ENCODE results near the gene IFNA4.
"Not testable (repeated sequence)": the region's sequence is repeated elsewhere in the genome, so short reads cannot be mapped to it uniquely, and the experiment has no call there.

Gene IFNA4

GRCh38 chr9:21210782-21211181 lies 23.4 kb upstream of the IFNA4 start:
- not testable (repeated sequence) for H4K20me1 ChIP-seq (ENCODE audit: insufficient read depth, low read length); H3K27me3 ChIP-seq (replicated peaks; ENCODE audit: insufficient read depth, low read length); H3K27ac ChIP-seq (ENCODE audit: low read length); H3K4me2 ChIP-seq (ENCODE audit: low read depth, low read length); DNase-seq; H3F3A ChIP-seq (ENCODE audit: insufficient read depth, low read length); H3K36me3 ChIP-seq (replicated peaks; ENCODE audit: insufficient read depth, low read length); H3K9me2 ChIP-seq (replicated peaks; ENCODE audit: insufficient read depth, low read length); H3K4me3 ChIP-seq (ENCODE audit: low read length); H3K9me3 ChIP-seq (replicated peaks; ENCODE audit: insufficient read depth, low read length); H3K9ac ChIP-seq (ENCODE audit: low read length); H3K4me1 ChIP-seq (ENCODE audit: low read length); H3K79me2 ChIP-seq (ENCODE audit: low read length); H2AFZ ChIP-seq (ENCODE audit: low read length)

GRCh38 chr9:21210311-21210710 lies 22.9 kb upstream of the IFNA4 start:
- H3K36me3 ChIP-seq (replicated peaks; ENCODE audit: insufficient read depth, low read length) = no peaks in the 10 kb centered on the region
- H3K27me3 ChIP-seq (replicated peaks; ENCODE audit: insufficient read depth, low read length) = no peaks in the 10 kb centered on the region
- TF ChIP-seq EZH2phosphoT487 (IDR thresholded peaks at IDR 0.05; ENCODE audit: low read length) = no peak
- TF ChIP-seq CTCF (IDR thresholded peaks at IDR 0.05; ENCODE audit: low read length) = no peak
- TF ChIP-seq EZH2 (optimal IDR thresholded peaks at IDR 0.05; ENCODE audit: low read depth, low read length) = no peak
- no peak overlapping the region for H3K27ac ChIP-seq (ENCODE audit: low read length)
- H2AFZ ChIP-seq (ENCODE audit: low read length) = no peak overlapping the region
- H3K79me2 ChIP-seq (ENCODE audit: low read length) = no peaks in the 10 kb centered on the region
- no peak overlapping the region for H3K9ac ChIP-seq (ENCODE audit: low read length)
- no peaks in the 10 kb centered on the region for H3K9me2 ChIP-seq (replicated peaks; ENCODE audit: insufficient read depth, low read length)
- H3K4me3 ChIP-seq (ENCODE audit: low read length) = no peak overlapping the region
- no peaks in the 10 kb centered on the region for H3K9me3 ChIP-seq (replicated peaks; ENCODE audit: insufficient read depth, low read length)
- DNase-seq = no peak
- H3K4me2 ChIP-seq (ENCODE audit: low read depth, low read length) = no peak overlapping the region
- H3F3A ChIP-seq (ENCODE audit: insufficient read depth, low read length) = no peaks in the 10 kb centered on the region
- H4K20me1 ChIP-seq (ENCODE audit: insufficient read depth, low read length) = no peaks in the 10 kb centered on the region
- no peaks in the 10 kb centered on the region for H3K4me1 ChIP-seq (ENCODE audit: low read length)

- H3K9me2 ChIP-seq (replicated peaks; ENCODE audit: insufficient read depth, low read length); H3K4me2 ChIP-seq (ENCODE audit: low read depth, low read length); H2AFZ ChIP-seq (ENCODE audit: low read length); H3K27ac ChIP-seq (ENCODE audit: low read length); H4K20me1 ChIP-seq (ENCODE audit: insufficient read depth, low read length); H3K79me2 ChIP-seq (ENCODE audit: low read length); H3K4me3 ChIP-seq (ENCODE audit: low read length); H3K27me3 ChIP-seq (replicated peaks; ENCODE audit: insufficient read depth, low read length); H3K9ac ChIP-seq (ENCODE audit: low read length); H3K4me1 ChIP-seq (ENCODE audit: low read length); H3K36me3 ChIP-seq (replicated peaks; ENCODE audit: insufficient read depth, low read length); DNase-seq; H3K9me3 ChIP-seq (replicated peaks; ENCODE audit: insufficient read depth, low read length); H3F3A ChIP-seq (ENCODE audit: insufficient read depth, low read length): not testable (repeated sequence)
Observed at GRCh38 chr9:21207043-21207442, 19.7 kb upstream of the IFNA4 start, which contains the start of gene IFNA10. Gene IFNA10, minus strand, starts transcription at chr9:21207143. Its CDS starts 46 bp downstream, at chr9:21207097.

- Histone ChIP-seq H3K9ac (ENCODE audit: low read length) (no peak overlapping the region), H4K20me1 (ENCODE audit: insufficient read depth, low read length) (no peaks in the 10 kb centered on the region), H3K27ac (ENCODE audit: low read length) (no peak overlapping the region), H3F3A (ENCODE audit: insufficient read depth, low read length) (no peaks in the 10 kb centered on the region), H2AFZ (ENCODE audit: low read length) (no peak overlapping the region), H3K79me2 (ENCODE audit: low read length) (no peaks in the 10 kb centered on the region), H3K27me3 (replicated peaks; ENCODE audit: insufficient read depth, low read length) (no peaks in the 10 kb centered on the region), H3K9me3 (replicated peaks; ENCODE audit: insufficient read depth, low read length) (no peaks in the 10 kb centered on the region), H3K9me2 (replicated peaks; ENCODE audit: insufficient read depth, low read length) (no peaks in the 10 kb centered on the region), H3K4me2 (ENCODE audit: low read depth, low read length) (no peak overlapping the region), H3K4me1 (ENCODE audit: low read length) (no peaks in the 10 kb centered on the region), H3K36me3 (replicated peaks; ENCODE audit: insufficient read depth, low read length) (no peaks in the 10 kb centered on the region), H3K4me3 (ENCODE audit: low read length) (no peak overlapping the region)
- TF ChIP-seq EZH2 (optimal IDR thresholded peaks at IDR 0.05; ENCODE audit: low read depth, low read length) (no peak), EZH2phosphoT487 (IDR thresholded peaks at IDR 0.05; ENCODE audit: low read length) (no peak), CTCF (IDR thresholded peaks at IDR 0.05; ENCODE audit: low read length) (no peak)
- DNase-seq = no peak
Observed at GRCh38 chr9:21205204-21205603, 17.8 kb upstream of the IFNA4 start.

- H4K20me1 ChIP-seq (ENCODE audit: insufficient read depth, low read length); H3K36me3 ChIP-seq (replicated peaks; ENCODE audit: insufficient read depth, low read length); H3F3A ChIP-seq (ENCODE audit: insufficient read depth, low read length); H3K27ac ChIP-seq (ENCODE audit: low read length); H3K9me2 ChIP-seq (replicated peaks; ENCODE audit: insufficient read depth, low read length); H3K9ac ChIP-seq (ENCODE audit: low read length); H3K79me2 ChIP-seq (ENCODE audit: low read length); H2AFZ ChIP-seq (ENCODE audit: low read length); DNase-seq; H3K4me1 ChIP-seq (ENCODE audit: low read length); H3K4me3 ChIP-seq (ENCODE audit: low read length); H3K4me2 ChIP-seq (ENCODE audit: low read depth, low read length); H3K27me3 ChIP-seq (replicated peaks; ENCODE audit: insufficient read depth, low read length); H3K9me3 ChIP-seq (replicated peaks; ENCODE audit: insufficient read depth, low read length): not testable (repeated sequence)
Observed at GRCh38 chr9:21202105-21202504, 14.7 kb upstream of the IFNA4 start, which contains the start of gene IFNA7. Gene IFNA7, minus strand, starts transcription at chr9:21202205. Its CDS starts 40 bp downstream, at chr9:21202165.
